Breast epithelium (tissue), 4 donors: ENCODE data around the gene FAF2. TPM values are rescaled to one million over a fixed set of nuclear protein-coding genes. Genes with fewer than 3 reads are reported as not detected.

Source experiments
- DNase-seq, 2 donors: peaks; one replicate each; pipeline ENCODE4 v3.0.0-alpha.2; 2019; ENCODE audit warnings: low spot score in 2 of 2
- H3K27ac ChIP-seq, 2 donors: fragments of 200-600 bp; sonication (generic) in 1 of 2; one replicate each; pipeline ENCODE4 v1.5.1; 2016 to 2019; ENCODE audit warnings: mild to moderate bottlenecking in 1 of 2
- H3K27me3 ChIP-seq, 2 donors: fragments of 200-600 bp; sonication (generic) in 1 of 2; one replicate each; pipeline versions ENCODE4 v1.5.1 to v1.6.0; 2017 to 2019; ENCODE audit warnings: control low read depth in 1 of 2, mild to moderate bottlenecking in 1 of 2
- H3K36me3 ChIP-seq: fragments of 200-600 bp; one replicate; pipeline ENCODE4 v1.5.1; 2019
- H3K4me1 ChIP-seq, 2 donors: fragments of 200-600 bp; sonication (generic); one replicate each; pipeline ENCODE4 v1.5.1; 2016 to 2019; ENCODE audit warnings: control low read depth in 1 of 2
- H3K4me3 ChIP-seq, 3 donors: fragments of 200-600 bp; sonication (generic); 1 replicate in 2 of 3; 2 replicates in 1 of 3; pipeline ENCODE4 v1.5.1; 2016 to 2019; ENCODE audit warnings: mild to moderate bottlenecking in 3 of 3, moderate library complexity in 2 of 3
- H3K9me3 ChIP-seq, 2 donors: fragments of 200-600 bp; sonication (generic) in 1 of 2; one replicate each; pipeline ENCODE4 v1.5.1; 2016 to 2019; ENCODE audit warnings: control low read depth in 1 of 2
- POLR2A ChIP-seq: fragments of 450-650 bp; IDR thresholded peaks from one replicate; pipeline ENCODE4 v1.6.1; 2016; ENCODE audit warnings: antibody characterized with exemption, mild to moderate bottlenecking, moderate library complexity
- POLR2AphosphoS5 ChIP-seq, 3 donors: sonication (generic); formaldehyde crosslinking; IDR thresholded peaks; one replicate each; pipeline ENCODE4 v1.6.1; 2017; ENCODE audit warnings: antibody characterized with exemption in 3 of 3
- intact Hi-C: fragments of 100-400 bp; cut with DNase I; formaldehyde crosslinking; loops from one replicate; pipeline ENCODE4 v1.15.1; 2023; ENCODE audit warnings: low total_unique reads
- total RNA-seq, 3 donors: library from RNA; depleted of rRNA; stranded (reverse); fragments of >200 nt; gene quantifications; one replicate each; pipeline ENCODE4 v1.1.0, GENCODE V29; 2016
- TF ChIP-seq, protein P1 (sequence below), 3 donors: fragments of 450-650 bp; IDR thresholded peaks; one replicate each; pipeline ENCODE4 v1.5.1; 2016 to 2017; ENCODE audit warnings: antibody characterized with exemption in 3 of 3, mild to moderate bottlenecking in 3 of 3, moderate library complexity in 3 of 3

Gene FAF2
- total RNA-seq, 3 donors from 2014 or later, result 26.9 to 38.2 (median 28.5) TPM

GRCh38 chr5:176552332-176552869 lies 104.2 kb downstream of the FAF2 start:
- H3K9me3 ChIP-seq, result no peaks in the 10 kb centered on the region
- H3K27ac ChIP-seq, result no peak overlapping the region
- H3K36me3 ChIP-seq, result no peaks in the 10 kb centered on the region
- intact Hi-C loops, result no loop called here
- H3K27me3 ChIP-seq, result peaks cover 0 to 9% of the 10 kb centered on the region in 2 donors
- no peak overlapping the region for H3K4me3 ChIP-seq
- no peaks in the 10 kb centered on the region for H3K4me1 ChIP-seq
- DNase-seq, result no peak
- TF ChIP-seq POLR2A, result no peak
- TF ChIP-seq, protein P1, sequence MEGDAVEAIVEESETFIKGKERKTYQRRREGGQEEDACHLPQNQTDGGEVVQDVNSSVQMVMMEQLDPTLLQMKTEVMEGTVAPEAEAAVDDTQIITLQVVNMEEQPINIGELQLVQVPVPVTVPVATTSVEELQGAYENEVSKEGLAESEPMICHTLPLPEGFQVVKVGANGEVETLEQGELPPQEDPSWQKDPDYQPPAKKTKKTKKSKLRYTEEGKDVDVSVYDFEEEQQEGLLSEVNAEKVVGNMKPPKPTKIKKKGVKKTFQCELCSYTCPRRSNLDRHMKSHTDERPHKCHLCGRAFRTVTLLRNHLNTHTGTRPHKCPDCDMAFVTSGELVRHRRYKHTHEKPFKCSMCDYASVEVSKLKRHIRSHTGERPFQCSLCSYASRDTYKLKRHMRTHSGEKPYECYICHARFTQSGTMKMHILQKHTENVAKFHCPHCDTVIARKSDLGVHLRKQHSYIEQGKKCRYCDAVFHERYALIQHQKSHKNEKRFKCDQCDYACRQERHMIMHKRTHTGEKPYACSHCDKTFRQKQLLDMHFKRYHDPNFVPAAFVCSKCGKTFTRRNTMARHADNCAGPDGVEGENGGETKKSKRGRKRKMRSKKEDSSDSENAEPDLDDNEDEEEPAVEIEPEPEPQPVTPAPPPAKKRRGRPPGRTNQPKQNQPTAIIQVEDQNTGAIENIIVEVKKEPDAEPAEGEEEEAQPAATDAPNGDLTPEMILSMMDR (IDR thresholded peaks at IDR 0.05), result no peak
- no peak for TF ChIP-seq POLR2AphosphoS5 (IDR thresholded peaks at IDR 0.05)

DNA sequence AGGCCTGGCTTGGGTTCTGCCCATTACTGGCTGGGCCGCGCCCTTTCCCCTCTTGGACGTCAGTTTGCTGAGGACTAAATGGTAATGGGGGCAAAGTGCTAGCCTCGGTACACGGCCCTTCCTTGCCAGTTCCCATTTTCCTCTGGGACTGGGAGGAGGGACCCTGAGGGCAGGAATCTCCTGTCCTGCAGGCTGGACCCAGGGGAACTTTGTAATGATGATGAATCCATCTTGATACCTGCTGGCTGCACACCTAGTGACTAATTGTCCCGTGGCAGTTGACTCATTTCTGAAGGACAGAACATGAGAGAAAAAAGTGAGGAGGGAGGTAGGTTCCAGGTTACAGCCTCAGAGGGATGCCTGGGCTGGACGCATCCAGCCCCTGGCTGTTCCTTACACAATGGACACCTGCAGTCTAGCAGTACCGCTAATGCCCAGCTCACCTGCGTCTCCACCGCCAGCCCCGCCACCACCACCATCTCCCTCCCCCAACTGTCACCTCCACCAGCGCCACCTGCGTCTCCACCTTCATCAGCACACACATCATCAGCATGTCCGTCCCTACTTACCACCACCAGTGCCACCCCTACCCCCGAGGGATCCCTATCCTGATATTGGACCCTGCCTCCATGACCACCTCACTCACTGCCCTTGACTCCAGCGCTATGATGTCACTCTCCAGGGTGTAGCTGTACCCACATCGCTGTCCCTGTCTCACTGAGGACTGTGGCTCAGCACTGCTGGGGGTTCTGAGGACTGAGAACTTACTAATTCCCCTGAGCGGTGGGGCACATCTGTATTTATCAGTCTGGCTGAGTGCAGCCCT lies 105.3 kb downstream of the FAF2 start:
- Histone ChIP-seq H3K4me1 (no peaks in the 10 kb centered on the region), H3K27me3 (peaks cover 0 to 9% of the 10 kb centered on the region in 2 donors), H3K4me3 (no peak overlapping the region), H3K36me3 (no peaks in the 10 kb centered on the region), H3K27ac (no peak overlapping the region), H3K9me3 (no peaks in the 10 kb centered on the region)
- intact Hi-C loops, result no loop called here
- no peak for DNase-seq
- no peak for TF ChIP-seq POLR2AphosphoS5 (IDR thresholded peaks at IDR 0.05)
- TF ChIP-seq POLR2A, result no peak
- TF ChIP-seq, protein P1 (IDR thresholded peaks at IDR 0.05), result no peak

GRCh38 chr5:176557846-176558245 lies 109.7 kb downstream of the FAF2 start:
- no peak overlapping the region for H3K27ac ChIP-seq
- H3K4me3 ChIP-seq, result no peak overlapping the region
- H3K4me1 ChIP-seq, result no peaks in the 10 kb centered on the region
- no peaks in the 10 kb centered on the region for H3K36me3 ChIP-seq
- TF ChIP-seq POLR2A, result no peak
- TF ChIP-seq, protein P1 (IDR thresholded peaks at IDR 0.05), result no peak
- no peak for TF ChIP-seq POLR2AphosphoS5 (IDR thresholded peaks at IDR 0.05)
- DNase-seq, result no peak
- no peaks in the 10 kb centered on the region for H3K27me3 ChIP-seq
- intact Hi-C loops, result no loop called here
- H3K9me3 ChIP-seq, result no peaks in the 10 kb centered on the region

Other genes starting within 250 kb of the FAF2 start
- gene SIMC1, start 210.0 kb upstream of the FAF2 start, total RNA-seq, result 10 to 100 TPM in 2 of 3 donors, 1 to 10 TPM in 1; 7.7 to 13.4 (median 12.7) TPM
- gene KIAA1191, start 86.6 kb upstream of the FAF2 start, total RNA-seq, result 100 to 1,000 TPM in 1 of 3 donors, 10 to 100 TPM in 2; 82.2 to 102 (median 90.7) TPM
- 10 to 100 TPM in 1 of 3 donors, 1 to 10 TPM in 2; 5.6 to 17.7 (median 6.6) TPM for gene ARL10, start 82.9 kb upstream of the FAF2 start, total RNA-seq
- 10 to 100 TPM in 2 of 3 donors, 1 to 10 TPM in 1; 8.5 to 13.8 (median 12.4) TPM for gene NOP16, start 59.8 kb upstream of the FAF2 start, total RNA-seq
- 100 to 1,000 TPM in 1 of 3 donors, 10 to 100 TPM in 2; 68.5 to 134 (median 80.2) TPM for gene HIGD2A, start 59.6 kb upstream of the FAF2 start, total RNA-seq
- 100 to 1,000 TPM in 2 of 3 donors, 10 to 100 TPM in 1; 91.0 to 122 (median 121) TPM for gene CLTB, start 31.8 kb upstream of the FAF2 start, total RNA-seq
- gene RNF44, start 89.0 kb downstream of the FAF2 start, total RNA-seq, result 10 to 100 TPM in 2 of 3 donors, 1 to 10 TPM in 1; 6.9 to 17.1 (median 15.4) TPM
- 1 to 10 TPM in 1 of 3 donors, not detected in 2; 2.3 TPM for gene CDHR2, start 101.0 kb downstream of the FAF2 start, total RNA-seq
- gene GPRIN1, start 161.8 kb downstream of the FAF2 start, total RNA-seq, result 1 to 10 TPM in 1 of 3 donors, under 1 TPM in 2; 0.64 to 1.2 (median 0.98) TPM
- not detected for gene SNCB, start 182.1 kb downstream of the FAF2 start, total RNA-seq
- 1 to 10 TPM in 1 of 3 donors, not detected in 2; 1.6 TPM for gene EIF4E1B, start 182.3 kb downstream of the FAF2 start, total RNA-seq
- gene TSPAN17, start 199.1 kb downstream of the FAF2 start, total RNA-seq, result 10 to 100 TPM; 10.4 to 20.0 (median 18.3) TPM